T-helper 2 cell (primary cell): ENCODE results near the gene FLAD1.
A peak's percentile ranks its signal among the peaks of the same experiment; 100 is the strongest.
"Not testable (repeated sequence)": the region's sequence is repeated elsewhere in the genome, so short reads cannot be mapped to it uniquely, and the experiment has no call there.

Experiments
- DNase-seq, 5 experiments: peaks; one replicate each; pipeline versions ENCODE4 v3.0.0 to v3.0.0-alpha.2; 2012 to 2022

FLAD1 gene

DNA sequence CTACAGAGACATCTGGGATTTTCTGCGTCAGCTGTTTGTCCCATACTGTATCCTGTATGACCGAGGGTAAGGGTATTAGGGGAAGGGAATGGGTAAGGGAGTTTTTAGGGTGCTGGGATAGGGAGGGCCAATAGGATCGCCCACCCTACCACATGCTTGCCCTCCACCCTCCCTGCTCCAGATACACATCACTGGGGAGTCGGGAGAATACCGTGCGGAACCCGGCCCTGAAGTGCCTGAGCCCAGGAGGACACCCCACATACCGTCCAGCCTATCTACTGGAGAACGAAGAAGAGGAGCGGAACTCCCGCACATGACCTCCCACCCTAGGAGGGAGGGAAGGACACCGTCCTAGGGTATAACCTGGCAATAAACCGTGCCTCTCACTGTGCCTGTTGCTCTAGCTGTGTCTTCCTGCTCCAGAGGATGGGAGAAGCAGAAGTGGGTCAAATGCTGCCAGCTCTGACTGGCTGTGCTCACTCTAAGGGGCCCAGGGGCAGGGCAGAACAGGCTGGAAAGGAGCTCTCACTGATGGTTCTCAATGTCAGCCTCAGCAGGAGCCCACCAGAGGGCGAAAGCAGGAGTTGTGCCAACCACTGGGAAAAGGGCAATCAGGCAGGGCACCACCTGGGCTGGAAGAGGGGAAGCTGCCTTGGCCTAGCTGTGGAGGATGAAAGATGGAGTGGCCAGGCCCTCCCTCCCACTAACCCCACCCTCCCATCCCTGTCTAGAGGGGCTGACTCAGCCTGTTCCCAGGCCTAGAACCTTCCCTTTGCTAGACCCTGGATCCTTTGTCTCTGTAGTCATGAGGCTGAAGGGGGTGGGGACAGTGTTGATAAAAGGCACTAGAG is 9.8 kb downstream of the FLAD1 start:
- DNase-seq = no peak

- no peak for DNase-seq
These were observed 10.6 kb downstream of the FLAD1 start, which contains the start of gene LENEP for GRCh38 chr1:154993572-154994268. Gene LENEP, plus strand, starts transcription at chr1:154993586. Its CDS starts 22 bp downstream, at chr1:154993608.

DNA sequence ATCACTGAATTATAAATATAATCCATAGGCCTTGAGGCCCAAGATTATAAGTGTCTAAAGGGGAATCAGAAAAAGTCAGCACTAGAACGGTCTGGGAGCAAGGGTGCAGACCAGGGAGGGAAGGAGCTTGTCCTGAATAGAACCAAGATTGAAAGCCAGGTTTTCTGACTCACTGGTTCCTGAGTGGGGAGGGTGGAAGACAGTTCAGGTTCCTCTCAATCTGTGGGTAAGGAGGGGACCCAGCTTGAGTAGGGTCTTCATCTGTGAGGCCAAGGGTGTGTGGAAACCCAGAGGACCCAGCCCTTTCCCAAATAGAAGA is 11.1 kb downstream of the FLAD1 start:
- no peak for DNase-seq

GRCh38 chr1:154994591-154994990 is 11.4 kb downstream of the FLAD1 start:
- no peak for DNase-seq

GRCh38 chr1:154995301-154995983 is 12.3 kb downstream of the FLAD1 start:
- DNase-seq = not testable (repeated sequence)

DNA sequence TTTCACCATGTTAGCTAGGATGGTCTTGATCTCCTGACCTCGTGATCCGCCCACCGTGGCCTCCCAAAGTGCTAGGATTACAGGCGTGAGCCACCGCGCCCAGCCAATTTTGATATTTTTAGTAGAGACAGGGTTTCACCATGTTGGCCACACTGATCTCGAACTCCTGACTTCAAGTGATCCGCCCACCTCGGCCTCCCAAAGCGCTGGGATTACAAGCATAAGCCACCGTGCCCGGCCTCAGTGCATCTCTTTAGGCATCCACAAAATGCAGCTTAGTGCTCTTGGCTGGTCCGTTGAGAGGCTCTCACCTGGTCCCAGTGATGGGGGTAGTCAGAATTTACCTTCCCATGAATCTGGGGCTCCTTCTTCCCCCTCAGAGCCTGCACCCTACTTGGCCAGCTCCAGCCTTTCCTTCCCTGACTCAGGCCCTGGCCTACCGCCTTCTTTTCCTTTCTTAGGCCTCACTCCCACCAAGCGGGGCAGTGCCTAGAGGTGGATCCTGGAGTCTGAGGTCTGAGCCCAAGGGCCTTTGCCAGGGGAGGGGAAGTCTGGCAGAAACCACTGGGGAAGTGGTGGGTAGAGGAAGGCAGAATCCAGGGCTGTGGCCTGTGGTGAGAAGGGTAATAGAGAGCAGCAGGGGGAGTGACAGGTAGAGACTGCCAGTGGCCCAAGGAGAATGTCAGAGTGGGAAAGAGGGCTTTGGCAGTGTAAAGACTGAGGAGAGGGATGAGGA is 14.0 kb downstream of the FLAD1 start:
- DNase-seq = no peak

GRCh38 chr1:154998201-154998780 is 15.1 kb downstream of the FLAD1 start:
- no peak for DNase-seq

DNA sequence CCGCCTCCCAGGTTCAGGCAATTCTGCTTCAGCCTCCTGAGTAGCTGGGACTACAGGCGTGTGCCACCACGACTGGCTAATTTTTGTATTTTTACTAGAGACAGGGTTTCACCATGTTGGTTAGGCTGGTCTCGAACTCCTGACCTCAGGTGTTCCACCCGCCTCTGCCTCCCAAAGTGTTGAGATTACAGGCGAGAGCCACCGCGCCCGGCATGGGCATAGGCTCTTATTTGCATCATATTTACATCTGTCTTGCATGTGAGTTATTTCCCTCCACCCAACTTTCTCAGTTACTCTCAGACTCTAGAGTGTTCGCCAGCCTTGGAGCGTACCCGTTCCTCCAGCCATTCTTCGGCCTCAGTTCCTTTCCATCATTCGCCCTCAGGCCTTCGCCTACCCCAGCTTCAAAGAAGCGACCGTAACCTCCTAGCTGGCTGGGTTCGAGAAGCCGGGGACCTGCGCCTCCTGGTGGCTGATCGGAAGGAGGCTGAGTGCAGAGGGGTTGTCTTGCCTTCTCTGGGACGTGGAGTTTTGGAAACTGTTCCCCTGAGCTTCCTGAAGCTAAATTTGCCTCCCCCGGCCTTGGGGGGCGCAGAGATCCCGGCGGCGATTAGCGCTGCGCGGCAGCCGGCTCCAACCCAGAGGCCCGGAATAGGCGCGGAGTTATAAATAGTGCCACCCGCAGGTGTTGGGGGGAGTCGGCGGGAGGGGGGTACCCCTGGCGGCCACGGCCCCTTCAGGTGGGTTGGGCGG is 15.8 kb downstream of the FLAD1 start:
- DNase-seq = peak in 4 of 5 experiments; percentile 48 to 76 (median 58)

- DNase-seq = peak in 4 of 5 experiments; percentile 34 to 44 (median 42)
These were observed 16.6 kb downstream of the FLAD1 start for GRCh38 chr1:154999571-155000410.

DNA sequence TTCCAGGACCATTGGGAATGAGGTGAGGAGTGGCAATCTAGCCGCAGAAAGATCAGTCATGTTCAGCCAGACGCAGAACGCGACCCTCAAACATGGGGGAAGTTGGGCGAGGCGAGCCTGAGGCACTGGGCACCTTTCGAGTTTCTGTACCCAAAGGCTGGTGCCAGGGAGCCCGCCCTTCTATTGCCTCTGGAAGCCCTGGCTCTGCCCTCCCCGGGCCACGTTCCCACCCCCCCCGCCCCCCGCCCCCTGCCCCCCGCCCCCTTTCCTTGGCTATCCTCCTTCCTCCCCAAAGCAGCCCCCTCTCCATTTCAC is 17.2 kb downstream of the FLAD1 start:
- DNase-seq = peak in 1 of 5 experiments; percentile 33

GRCh38 chr1:155000726-155001424 is 17.7 kb downstream of the FLAD1 start:
- peak; percentile 65 to 83 (median 75) for DNase-seq

DNA sequence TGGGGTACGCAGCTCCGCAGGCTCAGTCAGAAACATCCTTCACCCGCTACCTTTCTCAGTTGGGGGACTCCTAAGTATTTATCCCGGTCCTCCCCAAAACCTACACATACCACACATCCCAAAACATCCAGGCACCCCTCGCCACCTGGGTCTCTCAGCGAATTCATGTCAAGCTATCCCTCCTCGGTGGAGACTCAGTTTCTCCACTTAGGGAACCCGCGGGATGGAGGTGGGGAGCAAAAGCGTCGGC is 18.2 kb downstream of the FLAD1 start:
- no peak for DNase-seq

- peak; percentile 92 to 99 (median 98) for DNase-seq
These were observed 18.7 kb downstream of the FLAD1 start for GRCh38 chr1:155001675-155002463.

- DNase-seq = no peak
These were observed 19.5 kb downstream of the FLAD1 start, which contains the start of gene ZBTB7B for GRCh38 chr1:155002464-155003226. Gene ZBTB7B, plus strand, starts transcription at chr1:155002802. Its CDS starts 11,859 bp downstream, at chr1:155014661.

DNA sequence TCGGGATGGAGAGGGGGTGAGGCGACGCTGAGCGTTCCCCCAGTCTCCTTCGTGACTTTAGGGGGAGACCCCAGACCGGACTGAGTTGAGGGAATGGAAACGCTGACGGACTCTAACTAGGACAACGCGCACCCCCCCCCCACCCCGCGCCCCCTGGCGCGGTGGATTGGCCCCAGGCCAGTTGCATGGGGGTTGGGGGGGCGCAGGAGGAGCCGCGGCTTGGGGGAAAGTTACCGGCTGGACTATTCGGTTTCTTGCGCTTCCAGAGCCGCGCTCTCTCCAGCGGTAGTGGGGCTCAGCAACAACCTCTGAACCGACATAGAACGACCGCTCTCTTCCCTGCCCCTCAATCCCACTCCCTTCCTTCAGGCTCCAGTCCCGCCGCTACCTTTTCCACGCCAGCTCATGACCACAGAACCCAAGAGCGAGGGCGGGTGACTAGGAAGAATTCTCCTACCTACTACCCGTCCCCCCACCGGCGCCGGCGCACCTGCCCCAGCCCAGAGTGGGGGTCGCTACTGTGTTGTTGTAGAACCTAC is 20.2 kb downstream of the FLAD1 start:
- no peak for DNase-seq

- peak in 1 of 5 experiments; percentile 50 for DNase-seq
These were observed 20.7 kb downstream of the FLAD1 start for GRCh38 chr1:155003766-155004351.

DNA sequence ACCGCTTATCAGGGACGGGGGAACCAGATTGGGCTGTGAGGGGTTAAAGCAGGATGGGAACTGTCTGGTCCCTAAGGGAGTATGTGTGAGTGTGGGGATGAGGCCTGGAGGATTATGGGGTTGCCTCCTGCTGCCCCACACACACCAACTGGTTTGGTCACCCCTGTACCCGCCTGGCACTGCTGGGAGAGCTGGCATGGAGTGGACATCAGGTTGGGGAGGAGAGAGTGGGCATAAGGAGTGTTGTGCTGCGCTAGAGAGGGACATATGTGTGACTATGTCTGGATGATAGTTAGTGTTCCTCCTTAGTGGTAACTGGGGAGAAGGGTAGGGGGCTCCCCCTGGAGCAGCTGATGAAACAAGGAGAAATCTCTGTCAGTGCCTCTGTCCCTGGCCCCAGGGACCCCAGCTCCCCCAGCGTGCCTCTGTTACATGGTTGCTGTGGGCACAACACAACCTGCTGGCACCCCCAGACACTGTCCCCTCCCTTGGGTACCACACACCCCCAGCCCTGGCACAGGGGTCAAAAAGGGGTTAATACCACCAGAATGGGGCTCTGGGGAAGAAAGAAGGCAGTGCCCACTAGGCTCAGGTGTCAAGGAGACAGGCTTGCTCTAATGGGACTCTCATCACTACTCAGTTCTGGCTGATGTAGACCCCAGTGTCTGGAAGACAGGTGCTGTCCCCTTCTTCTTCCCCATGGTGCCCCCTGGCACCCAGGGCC is 21.4 kb downstream of the FLAD1 start:
- no peak for DNase-seq
